ENCODE results near the gene RLN3.
"Not testable (repeated sequence)": the region's sequence is repeated elsewhere in the genome, so short reads cannot be mapped to it uniquely, and the experiment has no call there.

RLN3 gene

DNA sequence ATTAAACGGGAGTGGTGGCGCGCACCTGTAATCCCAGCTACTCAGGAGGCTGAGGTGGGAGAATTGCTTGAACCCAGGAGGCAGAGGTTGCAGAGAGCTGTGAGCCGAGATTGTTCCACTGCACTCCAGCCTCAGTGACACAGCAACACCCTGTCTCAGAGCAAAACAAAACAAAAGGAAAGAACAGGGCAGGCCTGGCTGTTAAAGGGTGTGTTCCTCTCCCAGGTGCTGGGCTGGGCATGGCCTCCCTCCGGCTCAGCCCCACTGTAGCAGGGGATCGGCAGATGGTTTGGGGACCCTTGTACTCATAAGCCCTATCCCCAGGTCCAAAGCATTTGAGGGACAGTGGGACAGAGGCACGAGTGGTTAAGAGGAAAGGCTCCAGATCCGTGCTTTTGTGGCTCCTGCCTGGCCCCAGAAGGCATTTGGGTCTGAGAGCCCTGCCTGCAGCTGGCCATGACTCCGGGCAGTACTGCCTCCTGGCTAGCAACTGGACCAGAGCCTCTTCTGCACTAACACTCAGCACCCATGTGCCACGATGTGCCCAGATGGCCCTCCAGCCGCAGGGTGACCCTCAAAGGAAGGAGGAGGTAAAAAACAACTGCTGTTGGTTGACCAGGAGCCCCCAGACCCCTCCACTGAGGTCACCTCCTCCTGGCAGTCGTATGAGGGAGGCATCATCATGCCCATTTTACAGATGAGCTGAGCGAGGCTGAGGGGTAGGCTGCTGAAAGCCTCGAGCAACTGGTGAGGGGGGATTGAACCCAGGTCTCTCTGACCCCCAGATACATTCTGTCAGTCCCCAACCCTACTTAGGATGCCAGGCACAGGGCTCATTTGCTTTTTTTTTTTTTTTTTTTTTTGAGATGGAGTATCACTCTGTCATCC is 31.8 kb upstream of the RLN3 start:
- no peak for DNase-seq

DNA sequence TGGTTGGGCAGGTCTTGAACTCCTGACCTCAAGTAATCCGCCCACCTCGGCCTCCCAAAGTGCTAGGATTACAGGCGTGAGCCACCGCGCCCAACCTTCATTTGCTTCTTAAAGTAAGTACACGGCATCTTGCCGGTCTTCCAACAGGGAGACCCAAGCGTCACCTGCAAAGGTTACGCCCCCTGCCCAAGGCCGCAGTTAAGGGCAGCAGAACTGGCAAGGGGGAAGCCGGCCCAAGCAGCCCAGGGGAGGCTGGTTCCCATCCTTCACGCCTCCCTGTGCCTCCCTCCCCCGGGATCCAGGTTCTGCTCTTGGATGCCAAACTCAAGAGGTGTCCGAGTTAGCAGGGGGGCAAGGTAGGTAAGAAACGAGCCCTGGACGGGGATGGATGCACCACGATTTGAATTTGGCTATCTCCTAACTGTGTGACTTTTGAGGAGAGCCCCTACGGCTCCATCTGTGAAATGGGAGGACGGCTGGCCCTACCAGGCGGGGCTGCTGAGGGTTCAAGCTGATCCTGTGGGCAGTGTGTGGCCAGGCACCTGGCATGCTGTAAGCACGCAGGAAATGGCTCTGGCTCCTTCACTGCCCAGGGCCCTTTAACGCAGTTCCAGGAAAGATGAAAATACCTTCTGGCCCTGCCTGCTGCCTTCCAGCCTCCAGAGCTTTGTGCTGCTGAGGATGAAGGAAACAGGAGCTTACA is 30.9 kb upstream of the RLN3 start:
- DNase-seq: no peak

DNA sequence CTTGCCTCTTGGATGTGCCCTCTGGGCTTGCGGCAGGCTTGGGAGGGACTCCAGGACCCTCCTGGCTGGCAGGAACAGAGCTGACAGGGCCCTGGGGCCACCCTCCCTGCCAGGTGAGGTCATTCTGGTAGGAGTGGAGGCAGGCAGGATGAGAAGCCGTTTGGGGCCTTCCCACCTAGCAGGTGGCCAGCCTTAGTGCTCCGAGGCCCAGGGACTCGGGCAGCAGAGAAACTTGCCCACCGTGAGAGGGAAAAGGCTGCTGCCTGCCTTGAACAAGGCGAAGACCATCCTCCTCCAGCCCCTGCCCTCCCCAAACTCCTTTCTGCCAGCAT is 30.4 kb upstream of the RLN3 start:
- no peak for DNase-seq

DNA sequence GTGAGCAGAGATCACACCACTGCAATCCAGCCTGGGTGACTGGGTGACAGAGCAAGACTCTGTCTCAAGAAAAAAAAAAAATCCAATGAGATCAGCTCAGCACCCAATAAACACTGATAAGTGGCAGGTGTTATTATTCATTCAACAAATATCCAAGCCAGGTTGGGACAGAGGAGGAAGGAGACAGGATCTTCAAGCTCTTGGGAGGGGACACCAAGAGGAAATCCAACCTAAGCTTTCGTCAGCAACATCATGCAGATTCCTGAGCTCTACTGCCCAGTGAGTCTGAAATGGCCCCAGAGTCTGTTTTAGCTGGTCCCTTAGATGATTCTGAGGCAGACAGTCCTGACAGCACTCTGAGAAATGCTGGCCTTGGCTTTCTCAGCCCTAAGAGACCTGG is 29.5 kb upstream of the RLN3 start:
- DNase-seq: no peak

DNA sequence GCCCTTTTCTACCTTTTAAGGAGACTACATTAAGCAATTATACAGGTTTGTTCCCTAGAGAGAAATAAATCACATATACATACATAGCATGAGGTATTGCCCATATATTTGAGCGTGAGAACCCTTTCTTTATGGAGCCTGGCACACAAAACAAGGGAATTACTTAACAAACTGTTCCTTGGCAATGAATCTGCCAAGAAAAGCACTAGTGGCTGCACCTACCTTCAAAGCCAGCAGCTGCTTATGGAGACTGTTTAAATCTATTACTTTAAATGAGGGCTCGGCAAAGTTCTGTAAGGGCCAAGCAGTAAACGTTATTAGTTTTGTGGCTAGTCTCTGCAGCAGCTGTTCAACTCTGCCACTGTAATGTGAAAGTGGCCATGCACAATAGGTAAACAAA is 28.9 kb upstream of the RLN3 start:
- DNase-seq: no peak

DNA sequence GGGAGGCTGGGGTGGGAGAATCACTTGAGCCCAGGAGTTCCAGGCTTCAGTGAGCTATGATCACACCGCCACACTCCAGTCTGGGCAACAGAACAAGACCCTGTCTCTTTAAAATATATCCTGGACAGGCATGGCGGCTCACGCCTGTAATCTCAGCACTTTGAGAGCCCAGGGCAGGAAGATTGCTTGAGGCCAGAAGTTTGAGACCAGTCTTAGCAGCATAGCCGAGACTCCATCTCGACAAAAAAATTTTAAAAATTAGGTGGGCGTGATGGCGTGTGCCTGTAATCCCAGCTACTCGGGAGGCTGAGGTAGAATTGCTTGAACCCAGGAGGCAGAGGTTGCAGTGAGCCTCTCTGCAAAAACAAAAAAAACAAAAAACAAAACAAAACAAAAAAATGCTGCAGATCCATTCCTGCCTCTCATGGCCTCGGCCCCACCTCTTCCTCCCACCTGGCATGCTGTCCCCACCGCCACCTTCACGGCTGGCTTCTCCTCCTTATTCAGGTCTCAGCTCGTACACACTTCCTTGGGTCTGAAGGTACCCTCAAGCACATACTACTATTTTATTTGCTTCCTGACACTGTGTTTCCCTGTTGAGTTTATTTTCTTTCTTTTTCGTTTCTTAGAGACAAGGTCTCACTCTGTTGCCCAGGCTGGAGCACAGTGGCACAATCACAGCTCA is 27.1 kb upstream of the RLN3 start:
- no peak for DNase-seq

DNA sequence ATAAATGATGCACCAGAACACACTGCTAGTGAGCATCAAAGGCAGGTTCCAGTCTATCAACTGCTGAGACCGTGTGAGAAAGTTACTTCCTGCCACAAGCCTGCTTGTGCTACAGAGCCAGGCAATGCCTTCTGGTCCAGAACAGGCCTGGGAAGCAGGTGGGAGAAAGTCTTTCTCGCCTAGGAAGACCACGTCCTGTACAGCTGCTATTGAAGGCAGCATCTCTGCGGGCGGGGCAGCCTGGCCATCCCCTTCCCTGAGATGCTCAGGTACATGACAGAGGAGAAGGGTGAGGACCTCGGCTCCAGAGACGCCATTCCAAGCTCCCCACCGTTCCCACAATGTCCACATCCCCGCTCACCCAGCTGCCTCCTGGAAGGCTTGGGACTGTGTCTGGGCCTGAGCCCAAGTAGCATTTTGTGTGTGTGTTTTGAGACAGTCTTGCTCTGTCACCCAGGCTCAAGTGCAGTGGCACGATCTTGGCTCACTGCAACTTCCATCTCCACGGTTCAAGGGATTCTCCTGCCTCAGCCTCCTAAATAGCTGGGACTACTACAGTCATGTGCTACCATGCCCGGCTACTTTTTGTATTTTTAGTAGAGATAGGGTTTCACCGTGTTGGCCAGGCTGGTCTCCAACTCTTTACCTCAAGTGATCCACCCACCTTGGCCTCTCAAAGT is 25.2 kb upstream of the RLN3 start:
- DNase-seq: no peak

DNA sequence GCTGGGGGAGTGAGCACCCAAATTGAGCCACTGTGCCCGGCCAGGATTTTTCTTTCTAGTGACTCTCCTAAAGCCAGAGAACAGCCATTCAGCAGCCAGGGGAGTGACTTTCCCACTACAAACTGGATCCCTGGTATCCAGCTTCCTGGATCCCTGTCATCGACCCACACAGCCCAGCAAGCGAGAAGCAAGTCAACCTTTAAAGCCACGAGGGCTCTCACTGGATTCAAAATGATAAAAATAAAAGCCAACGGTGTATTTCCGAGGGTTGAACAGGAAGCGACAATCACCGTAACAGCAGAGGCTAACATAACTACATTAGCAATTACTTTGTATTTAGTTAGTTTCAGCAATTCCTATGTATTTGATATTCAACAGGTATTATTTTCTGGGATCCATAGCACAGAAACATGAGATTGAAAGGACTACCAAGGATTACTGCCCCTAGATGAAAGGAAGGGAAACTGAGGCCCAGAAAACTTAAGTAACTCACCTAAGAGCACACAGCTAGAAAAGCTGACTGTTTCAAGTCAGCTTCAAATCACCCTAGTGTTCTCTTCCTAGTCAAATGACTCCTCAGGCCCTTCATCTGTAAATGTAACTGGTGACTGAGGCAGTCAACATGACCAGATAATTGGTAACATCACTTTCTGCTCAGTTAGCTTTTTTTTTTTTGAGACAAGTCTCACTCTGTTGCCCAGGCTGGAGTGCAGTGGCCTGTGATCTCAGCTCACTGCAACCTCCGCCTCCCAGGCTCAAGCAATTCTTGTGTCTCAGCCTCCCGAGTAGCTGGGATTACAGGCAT is 24.5 kb upstream of the RLN3 start:
- no peak for DNase-seq

DNA sequence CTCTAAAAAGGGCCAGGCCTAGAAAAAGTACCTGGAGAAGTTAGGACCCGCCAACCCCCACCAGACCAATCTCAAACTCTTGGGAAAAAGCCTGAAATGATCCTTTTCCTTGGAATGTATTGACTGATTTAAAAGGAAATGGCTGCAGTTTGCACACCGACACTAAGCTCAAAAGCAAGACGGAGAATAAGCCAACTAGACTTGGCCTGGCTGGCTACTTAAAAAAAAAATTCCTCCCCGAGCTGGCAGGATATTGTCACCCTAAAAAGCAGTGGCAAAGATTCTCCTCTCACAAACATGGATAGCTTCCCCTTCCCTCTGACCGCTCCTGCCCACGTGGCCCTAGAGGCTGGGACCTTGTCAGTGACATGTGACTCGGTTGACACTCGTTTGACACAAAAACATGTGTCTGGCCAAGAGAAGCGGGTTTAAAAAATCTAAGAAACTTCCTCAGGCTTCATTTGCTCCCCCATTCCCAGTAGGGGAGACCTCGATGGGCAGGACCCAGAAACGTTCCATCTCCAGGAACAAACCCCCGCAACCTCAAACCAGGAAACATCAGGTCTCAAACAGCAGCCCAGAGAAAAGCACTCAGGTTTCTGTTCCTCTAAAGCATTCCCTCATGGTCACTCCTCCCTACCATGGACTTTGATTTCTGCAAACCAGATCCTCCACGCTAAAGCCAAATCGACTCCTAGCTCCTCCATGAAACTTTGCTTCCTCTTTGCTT is 23.2 kb upstream of the RLN3 start:
- DNase-seq: no peak

DNA sequence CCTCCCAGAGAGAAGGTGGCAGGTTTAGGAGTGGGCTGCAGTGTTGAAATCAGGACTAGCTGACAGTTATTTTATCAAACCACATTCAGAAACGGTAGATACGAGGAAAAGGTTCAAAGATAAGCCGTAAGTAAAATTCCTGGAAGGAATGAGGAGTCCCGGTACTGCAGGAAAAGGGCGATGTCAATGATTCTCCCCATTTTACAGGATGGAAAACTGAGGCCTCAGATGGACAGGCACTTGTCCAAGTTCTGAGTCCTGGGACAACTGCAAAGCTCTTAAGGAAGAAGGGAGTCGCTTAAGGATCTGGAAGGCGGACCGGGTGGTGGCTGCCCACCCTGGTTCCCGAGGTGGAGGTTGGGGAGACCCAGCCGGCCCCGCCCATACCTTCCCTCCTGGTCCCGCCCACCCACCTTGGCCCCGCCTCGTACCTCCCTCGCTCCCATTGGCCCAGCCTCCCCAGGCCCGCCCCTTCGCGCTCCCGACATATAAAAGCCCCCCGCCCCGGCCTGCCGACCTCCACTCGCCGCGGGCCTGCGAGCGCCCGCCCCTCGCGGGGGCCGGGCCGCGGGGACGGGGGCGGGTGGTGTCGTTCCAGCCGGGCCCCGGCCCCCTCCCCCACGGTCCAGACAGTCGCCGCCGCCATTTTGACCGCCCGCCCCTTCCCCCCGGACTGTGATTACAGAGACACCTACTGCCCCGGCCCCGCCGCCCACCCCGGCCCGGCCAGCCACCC is 22.4 kb upstream of the RLN3 start:
- peak; percentile 80 for DNase-seq

DNA sequence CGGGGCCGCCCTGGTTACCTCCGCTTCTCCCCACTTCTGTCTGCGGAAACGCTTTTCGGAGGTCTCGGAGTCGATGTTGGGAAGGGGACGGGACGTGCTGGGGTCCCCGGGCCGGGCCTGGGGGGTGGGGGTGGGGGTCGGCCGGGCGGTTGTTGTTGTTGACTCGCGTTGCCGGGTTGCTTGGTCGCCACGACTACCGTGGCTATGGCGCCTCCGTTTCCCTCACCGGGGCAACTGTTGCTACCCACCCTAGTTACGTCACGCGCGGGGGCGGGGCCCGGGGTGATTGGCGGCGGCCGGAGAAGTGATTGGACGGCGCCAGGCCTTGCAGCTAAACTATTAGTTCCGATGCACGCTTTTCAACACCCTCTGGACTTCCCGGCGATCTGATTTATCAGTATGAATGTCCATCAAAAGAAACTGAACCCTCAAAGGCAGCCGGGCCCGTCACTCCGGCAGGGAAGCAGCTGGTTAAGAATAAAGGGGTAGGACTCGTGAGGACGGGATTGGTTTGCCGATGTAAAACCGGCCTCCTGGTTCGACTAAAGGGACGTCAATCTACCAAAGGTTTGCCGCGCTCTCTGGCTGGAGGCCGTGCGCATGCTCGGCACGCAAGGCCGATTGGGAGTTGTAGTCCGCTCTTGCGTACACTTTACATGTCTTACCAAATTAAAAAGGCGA is 21.7 kb upstream of the RLN3 start, which contains the start of gene RFX1:
RFX1 (minus strand) TSS at position 236 of the 681 bp plus-strand sequence. CDS start 12,477 bp downstream, outside the sequence.
- peak; percentile 98 for DNase-seq

DNA sequence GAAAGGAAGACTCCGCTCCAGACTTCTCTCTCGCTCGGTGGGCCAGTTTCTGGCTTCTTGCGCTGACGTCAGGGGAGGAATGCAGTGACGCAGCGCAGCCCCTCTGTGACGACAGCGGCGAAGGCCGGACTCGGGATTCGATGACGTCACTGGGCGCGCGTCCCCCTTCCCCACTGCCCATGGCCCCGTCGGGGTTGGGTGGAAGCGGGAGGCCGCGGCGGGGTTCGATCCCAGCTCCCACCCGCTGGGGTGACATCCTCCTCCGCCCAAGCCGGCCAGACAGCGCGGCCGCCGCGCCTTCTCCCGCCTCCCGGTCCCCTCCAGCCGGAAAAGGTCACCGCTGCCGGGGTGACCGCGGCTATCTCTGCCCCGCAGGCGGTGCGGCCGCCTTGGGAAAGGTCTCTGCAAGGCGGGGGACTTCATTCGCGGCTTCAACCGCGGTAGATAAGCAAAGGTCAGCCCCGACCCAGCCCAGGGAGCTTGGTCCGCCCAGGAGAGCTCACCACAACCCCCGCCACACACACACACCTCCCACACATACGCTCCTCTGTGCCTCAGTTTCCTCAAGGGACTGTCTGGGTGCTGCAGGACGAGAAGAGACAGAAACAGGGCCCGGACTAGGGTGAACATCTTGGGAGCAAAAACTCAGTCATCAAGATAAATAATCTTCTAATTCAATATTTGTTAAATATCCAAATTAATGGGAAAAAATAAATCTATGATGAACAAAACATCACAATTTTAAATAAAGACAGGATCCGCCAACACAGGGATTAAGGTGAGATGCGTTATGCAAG is 21.0 kb upstream of the RLN3 start:
- no peak for DNase-seq

DNA sequence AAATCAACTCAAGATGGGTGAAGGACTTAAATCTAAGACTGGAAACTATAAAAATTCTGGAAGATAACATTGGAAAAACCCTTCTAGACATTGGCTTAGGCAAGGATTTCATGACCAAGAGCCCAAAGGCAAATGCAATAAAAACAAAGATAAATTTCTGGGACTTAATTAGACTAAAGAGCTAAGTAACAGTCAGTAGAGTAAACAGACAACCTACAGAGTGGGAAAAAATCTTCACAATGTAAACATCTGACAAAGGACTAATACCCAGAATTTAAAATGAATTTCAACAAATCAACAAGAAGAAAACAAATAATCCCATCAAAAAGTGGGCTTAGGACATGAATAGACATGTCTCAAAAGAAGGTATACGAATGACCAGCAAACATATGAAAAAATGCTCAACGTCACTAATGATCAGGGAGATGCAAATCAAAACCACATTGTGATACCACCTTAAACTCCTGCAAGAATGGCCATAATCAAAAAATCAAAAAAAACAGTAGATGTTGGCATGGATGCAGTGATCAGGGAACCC is 15.5 kb upstream of the RLN3 start:
- DNase-seq: no peak

DNA sequence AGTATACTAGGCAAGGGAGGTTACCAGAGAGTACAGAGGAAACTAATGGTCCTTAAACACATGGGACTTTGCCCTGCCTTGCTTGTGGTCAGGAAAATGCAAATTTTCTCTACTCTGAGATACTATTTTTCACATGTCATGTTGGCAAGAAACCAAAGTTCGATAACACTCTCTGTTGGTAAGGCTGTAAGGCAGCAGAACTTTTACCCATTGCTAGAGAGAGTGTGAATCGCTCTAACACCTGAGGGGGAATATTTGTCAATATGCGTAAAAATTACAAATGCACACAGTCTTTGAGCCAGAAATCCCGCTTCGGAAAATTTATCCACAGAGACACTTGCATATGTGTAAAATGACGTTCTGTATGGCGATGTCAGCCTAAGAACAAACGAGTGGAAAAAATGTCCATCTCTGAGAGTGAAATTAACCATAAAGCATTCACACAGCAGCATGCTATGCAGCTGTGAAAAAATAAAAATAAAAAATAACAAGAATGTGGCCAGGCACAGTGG is 12.4 kb upstream of the RLN3 start:
- no peak for DNase-seq

DNA sequence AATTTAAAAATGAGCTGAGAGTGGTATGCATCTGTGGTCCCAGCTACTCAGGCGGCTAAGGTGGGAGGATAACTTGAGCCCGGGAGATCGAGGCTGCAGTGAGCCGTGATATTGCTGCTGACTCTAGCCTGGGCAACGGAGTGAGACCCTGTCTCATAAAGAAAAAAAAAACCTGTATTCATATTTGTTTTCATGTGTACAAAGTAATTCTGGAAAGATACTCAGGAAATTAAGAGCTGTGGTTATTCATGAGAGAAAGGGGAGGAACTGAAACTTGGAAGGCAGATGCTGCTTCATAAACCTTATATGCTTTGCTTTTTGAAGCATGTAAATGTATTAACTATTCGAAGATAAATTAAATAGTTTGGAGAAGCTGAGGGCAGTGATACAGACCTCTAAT is 8.8 kb upstream of the RLN3 start:
- no peak for DNase-seq

DNA sequence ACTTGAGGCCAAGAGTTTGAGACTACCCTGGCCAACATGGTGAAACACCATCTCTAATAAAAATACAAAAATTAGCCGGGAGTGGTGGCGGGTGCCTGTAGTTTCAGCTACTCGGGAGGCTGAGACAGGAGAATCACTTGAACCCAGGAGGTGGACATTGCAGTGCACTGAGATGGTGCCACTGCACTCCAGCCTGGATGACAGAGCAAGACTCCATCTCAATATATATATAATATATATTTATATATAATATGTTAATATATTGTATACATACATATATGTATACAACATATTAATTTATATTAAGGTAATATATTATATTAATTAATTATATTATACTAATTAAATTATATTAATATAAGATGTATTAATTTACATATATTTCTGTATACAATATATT is 8.2 kb upstream of the RLN3 start:
- not testable (repeated sequence) for DNase-seq

DNA sequence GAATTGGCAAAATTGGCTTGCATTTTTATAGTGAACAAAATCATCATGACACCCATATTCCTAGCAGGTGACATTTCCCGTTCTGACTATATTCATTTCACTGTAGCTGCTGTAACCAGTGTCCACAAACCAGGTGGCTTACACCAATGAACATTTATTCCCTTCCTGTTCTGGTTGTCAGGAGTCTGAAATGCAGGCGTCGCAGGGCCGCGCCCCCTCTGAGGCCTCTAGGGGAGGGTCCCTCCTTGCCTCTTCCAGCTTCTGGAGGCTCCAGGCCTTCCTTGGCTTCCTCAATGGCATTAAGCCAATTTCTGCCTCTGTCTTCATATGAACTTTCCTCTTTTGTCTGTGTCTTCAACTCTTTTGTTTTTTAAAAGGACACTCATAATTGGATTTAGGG is 6.5 kb upstream of the RLN3 start:
- DNase-seq: no peak

DNA sequence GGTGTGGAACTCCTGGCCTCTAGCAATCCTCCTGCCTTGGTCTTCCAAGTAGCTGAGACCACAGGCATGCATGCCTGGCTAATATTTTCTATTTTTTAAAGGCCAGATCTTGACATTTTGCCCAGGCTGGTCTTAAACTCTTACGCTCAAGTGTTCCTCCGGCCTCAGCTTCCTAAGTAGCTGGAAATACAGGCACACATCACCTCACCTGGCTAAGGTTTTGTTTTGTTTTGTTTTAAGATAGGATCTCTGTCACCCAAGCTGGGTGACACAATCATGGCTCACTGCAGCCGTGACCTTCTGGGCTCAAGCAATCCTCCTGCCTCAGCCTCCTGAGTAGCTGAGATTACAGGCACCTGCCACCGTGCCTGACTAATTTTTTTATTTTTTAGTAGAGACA is 5.5 kb upstream of the RLN3 start:
- DNase-seq: no peak
